ENCODE results near the gene NCOA7.
"Not testable (repeated sequence)": the region's sequence is repeated elsewhere in the genome, so short reads cannot be mapped to it uniquely, and the experiment has no call there.

NCOA7 gene

DNA sequence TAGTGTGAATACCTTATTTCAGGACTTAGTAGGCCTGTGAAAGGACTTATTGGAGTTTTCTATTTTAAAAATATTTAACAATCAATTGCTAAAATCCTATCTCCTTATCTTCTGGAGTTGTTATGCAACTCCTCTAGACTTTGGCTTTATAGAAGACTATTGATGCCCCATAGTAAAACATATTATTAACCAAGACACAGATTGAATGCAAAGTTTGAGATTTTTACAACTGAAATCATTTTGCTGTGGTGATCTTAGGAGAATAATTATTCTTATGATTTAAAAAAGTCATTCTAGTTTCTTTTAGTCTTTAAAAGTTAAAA lies 36.9 kb upstream of the NCOA7 start:
- DNase-seq = no peak

DNA sequence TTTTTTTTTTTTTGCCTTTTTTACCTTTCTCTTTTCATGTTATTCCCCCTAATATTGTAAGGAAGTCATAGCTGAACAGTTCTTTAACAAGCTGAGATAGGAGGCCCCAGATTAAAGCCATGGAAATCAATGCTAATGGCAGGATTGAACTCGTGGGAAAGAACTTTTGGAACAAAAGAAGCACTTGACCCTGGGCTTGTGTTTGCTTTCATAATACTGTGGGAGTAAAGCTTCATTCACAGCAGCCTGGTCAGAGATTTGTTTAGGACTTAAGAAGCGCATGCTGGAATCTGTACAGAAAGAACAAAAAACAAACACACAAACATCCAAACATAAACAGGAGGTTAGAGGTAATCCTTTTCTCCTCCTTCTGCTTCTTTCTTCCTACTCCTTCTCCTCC lies 36.2 kb upstream of the NCOA7 start:
- no peak for DNase-seq

DNA sequence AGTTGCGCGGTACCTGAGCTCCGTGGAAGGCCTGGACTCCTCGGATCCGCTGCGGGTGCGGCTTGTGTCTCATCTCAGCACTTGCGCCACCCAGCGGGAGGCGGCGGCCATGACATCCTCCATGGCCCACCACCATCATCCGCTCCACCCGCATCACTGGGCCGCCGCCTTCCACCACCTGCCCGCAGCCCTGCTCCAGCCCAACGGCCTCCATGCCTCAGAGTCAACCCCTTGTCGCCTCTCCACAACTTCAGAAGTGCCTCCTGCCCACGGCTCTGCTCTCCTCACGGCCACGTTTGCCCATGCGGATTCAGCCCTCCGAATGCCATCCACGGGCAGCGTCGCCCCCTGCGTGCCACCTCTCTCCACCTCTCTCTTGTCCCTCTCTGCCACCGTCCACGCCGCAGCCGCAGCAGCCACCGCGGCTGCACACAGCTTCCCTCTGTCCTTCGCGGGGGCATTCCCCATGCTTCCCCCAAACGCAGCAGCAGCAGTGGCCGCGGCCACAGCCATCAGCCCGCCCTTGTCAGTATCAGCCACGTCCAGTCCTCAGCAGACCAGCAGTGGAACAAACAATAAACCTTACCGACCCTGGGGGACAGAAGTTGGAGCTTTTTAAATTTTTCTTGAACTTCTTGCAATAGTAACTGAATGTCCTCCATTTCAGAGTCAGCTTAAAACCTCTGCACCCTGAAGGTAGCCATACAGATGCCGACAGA lies 31.4 kb upstream of the NCOA7 start:
- DNase-seq = no peak

DNA sequence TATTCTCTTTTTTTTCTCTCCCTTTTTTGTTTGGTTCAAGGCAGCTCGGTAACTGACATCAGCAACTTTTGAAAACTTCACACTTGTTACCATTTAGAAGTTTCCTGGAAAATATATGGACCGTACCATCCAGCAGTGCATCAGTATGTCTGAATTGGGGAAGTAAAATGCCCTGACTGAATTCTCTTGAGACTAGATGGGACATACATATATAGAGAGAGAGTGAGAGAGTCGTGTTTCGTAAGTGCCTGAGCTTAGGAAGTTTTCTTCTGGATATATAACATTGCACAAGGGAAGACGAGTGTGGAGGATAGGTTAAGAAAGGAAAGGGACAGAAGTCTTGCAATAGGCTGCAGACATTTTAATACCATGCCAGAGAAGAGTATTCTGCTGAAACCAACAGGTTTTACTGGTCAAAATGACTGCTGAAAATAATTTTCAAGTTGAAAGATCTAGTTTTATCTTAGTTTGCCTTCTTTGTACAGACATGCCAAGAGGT lies 30.8 kb upstream of the NCOA7 start:
- no peak for DNase-seq

DNA sequence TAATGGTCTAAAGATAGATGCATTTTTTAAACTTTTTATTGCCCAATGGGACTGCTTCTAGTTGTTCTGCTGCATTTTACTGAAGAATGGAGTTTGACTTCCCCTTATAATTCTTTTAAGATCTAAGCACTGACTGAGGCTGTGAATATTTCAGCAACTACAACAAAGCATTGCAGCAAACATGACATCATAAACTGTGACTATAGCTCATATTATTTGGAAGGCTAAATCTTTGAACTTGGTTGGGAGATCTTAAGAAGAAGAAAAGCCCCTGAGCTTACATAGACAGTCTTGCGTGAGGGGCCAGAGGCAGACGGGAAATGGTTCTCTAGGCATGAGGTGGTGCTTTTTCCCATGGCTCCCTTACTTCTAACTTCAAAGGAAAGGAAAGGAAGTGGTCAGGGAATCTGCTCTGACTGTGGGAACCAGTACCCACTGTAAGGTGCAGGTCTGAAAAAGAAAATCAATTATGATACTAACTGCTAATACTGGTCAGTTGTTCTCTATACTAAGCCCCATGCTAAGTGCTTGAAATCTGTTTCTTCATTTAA lies 26.6 kb upstream of the NCOA7 start:
- DNase-seq = no peak

DNA sequence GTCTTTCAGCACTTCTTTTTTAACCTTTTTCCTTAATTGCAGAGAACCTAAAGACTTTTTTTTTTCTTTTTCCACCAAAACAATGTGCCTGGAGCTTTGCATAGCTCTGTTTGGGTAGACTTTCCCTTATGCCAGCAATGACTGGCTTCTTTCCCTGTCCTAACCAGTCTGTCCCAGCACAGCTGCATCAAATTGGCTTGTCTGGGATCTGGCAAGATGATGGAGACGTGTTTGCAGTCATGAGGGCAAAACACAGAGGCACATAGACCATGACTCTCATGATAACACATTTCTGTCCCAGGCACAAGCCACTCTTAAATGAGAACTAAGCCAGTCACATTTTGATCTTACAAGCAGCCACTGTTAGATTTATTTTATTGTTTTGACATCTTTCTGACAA lies 24.8 kb upstream of the NCOA7 start:
- no peak for DNase-seq

DNA sequence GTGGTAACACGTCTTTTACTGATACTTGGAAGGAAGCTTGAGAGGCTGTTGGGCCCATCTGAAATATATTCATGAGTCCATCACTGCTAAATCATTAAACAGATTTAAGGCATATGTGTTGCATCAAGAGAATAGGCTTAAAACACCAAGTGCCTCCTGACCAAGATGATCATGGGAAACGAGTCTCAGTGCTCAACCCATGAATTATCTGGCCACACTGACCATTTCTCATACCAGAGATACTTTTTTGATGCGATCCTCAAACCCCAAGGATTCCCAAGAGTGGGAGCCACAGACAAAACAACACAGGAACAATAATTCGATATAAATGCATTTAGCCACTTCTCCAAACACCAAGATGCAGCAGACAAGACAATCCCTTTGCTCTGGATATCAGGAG lies 24.1 kb upstream of the NCOA7 start:
- no peak for DNase-seq

DNA sequence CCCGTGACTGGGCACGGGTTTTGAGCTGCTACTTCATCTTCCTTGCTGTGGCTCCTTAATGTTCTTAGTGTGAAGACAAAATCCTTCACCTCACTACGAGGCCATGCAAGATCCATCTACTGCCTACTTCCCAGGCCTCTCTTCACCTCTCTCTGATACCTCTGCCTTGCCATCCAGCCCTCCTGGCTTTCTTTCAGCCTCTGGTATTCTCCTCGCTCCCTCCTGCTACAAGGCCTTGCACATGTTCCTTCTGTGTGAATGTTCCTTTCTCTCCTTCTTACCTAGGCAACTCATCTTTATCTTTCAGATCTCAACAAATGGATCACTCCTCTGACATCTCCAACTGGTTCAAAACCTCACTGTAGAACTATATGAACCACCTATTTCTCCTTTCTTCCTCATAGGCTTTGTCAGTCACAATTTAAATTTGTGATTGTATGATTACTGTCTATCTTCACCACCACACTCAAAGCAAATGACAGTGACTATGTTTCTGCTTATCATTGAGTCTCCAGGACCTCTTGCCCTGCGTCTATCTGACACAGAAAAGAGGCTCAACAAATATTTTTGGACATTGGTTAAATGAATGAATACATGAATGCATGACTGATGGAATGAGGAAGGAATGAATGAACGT lies 21.5 kb upstream of the NCOA7 start:
- no peak for DNase-seq

DNA sequence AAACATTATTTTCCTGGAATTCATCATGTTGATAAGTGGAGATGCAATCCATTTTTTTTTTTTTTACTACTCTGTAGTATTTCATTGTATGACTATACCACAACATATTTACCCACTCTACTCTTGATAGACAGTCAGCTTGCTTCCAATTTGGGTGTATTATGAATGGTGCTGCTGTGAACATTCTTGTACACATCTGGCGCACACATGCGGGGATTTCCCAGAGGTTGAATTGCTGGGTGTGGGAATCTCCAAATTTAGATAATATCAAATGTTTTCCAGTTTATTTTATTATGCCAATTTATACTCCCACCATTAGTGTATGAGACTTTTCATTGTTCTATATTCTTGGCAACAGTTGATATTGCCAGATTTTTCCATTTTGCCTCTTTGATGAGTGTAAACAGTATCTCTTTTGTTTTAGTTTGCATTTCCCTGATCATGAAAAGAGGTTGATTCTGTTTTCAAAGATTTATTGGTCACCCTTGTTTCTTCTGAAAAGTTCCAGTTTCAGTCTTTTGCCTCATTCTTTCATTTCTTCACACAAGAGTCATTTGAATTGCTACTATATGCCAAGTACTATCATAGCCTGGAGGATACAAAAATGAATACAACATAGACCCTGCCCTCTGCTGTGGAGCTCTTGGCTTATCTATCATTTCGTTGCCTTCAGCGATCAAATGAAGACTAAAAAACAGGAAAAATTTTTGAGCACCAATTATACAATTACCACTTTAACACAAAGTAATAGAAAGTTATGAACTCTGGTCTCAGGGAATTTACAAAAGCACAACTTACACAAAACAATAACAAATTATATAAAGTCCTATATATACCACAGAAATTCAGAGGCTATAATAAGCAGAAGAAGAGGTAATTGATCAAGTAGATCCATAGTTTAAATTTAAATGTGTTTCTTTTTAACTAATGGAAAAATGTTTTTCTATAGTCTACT lies 17.1 kb upstream of the NCOA7 start:
- DNase-seq = no peak

DNA sequence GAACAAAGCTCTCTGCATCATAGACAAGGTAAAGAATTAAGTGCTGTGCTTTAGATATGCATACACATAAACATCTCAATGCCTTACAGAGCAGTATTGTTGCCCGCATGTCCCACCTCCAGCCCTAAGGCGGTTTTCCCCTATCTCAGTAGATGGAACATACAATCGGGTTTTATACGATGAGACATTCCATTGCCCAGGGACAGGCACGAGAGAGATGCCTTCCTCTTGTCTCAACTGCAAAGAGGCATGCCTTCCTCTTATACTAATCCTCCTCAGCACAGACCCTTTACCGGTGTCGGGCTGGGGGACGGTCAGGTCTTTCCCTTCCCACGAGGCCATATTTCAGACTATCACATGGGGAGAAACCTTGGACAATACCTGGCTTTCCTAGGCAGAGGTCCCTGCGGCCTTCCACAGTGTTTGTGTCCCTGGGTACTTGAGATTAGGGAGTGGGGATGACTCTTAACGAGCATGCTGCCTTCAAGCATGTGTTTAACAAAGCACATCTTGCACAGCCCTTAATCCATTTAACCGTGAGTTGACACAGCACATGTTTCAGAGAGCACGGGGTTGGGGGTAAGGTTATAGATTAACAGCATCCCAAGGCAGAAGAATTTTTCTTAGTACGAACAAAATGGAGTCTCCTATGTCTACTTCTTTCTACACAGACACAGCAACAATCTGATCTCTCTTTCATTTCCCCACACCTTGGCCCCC lies 14.5 kb upstream of the NCOA7 start:
- DNase-seq = not testable (repeated sequence)

DNA sequence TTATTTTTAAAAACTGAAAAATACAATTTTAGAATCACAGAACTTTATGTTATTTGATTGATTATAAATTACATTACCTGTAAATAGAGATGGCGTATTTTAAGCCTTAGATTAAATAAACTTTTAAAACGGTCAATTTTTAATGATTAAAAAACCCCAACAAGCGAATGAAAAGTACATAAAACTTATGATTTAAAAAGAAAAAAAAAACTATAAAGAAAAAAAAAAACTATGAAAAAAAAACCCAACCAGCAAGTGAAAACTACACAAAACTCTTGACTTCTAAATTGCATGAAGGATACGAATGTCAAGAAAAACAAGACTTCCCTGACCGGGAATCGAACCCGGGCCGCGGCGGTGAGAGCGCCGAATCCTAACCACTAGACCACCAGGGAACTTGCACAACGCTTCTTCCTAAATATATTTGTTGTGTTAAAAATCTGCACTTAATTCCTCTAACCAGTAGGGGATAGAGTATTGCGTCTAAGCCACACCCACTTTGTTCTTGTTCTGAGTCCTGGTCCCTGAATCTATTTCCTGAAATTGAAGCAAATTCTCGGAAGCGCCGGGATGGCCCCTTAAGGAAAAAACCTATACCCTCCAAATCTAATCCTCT lies 10.7 kb upstream of the NCOA7 start:
- DNase-seq = peak; percentile 95

DNA sequence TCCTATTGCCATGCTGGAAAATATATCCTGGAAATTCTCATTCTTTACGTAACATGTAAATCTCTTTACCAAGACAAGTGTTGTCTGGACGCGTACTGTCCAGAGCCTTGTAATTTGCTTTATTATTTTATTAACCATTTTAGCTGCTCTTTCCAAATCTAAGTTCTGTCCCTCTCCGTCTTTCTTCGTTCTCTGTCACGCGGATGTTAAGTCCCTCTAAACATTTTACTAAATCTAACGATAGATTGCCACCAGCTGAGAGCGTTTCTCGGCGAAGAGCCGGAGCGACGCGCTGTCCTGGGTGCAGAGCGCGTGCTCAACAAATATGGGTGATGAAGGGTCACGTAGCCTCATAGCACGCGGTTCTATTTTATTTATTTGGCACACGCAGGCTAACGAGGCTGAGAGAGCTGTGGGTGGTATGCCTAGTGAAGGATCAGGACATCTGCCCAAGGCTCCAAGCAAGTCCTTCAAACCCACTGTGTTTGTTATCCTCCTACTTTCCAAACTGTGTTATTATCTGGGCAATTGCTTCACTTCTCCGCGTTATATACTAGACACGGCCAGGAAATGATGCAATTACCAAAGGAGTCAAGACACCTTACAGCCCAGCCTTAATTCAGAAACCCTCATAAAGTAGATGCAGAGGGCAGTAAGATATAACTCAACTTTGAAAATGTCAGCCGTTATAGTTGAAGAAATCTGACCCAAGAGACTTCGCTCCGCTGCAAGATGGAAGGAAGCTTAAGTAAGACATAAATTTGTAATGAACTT lies 10.0 kb upstream of the NCOA7 start:
- peak; percentile 86 for DNase-seq

DNA sequence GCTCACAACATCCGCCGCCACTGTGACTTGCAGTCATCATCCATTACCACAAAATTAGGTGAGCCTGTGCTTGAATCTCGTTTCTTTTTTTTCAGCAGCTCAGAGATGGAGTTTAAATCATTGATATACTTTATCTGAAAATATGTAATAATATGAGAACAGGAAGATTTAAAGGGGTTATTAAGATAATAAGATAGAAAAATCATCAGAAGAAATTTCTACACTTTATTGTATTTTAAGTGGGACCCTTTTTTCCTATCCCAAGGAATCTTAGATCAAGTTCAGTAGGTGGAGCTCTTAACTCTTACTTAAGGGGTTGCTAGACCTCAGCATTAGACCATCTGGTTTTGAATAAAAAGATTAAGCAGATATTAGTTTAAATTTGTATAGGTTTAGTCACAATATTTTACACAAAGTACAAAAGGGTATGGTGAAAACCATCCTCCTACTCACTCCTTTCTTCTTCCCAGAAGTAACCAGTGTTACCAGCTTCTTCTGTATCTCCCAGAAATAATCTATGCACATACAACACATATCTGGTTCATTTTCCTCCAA lies 9.4 kb upstream of the NCOA7 start:
- DNase-seq = peak; percentile 17

DNA sequence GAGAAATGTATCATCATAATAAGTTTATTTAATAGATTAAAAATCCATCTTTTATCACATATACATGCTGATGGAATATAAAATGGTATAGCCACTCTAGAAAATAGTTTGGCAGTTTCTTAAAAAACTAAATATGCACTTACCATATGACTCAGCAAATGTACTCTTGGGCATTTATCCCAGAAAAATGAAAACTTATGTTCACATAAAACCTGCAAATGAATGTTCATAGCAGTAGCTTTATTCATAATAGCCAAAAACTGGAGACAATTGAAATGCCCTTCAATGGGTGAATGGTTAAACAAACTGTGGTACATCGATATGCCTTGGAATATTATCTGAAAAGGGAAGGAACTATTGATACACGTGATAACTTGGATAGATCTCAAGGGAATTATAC lies 6.4 kb upstream of the NCOA7 start:
- DNase-seq = no peak

DNA sequence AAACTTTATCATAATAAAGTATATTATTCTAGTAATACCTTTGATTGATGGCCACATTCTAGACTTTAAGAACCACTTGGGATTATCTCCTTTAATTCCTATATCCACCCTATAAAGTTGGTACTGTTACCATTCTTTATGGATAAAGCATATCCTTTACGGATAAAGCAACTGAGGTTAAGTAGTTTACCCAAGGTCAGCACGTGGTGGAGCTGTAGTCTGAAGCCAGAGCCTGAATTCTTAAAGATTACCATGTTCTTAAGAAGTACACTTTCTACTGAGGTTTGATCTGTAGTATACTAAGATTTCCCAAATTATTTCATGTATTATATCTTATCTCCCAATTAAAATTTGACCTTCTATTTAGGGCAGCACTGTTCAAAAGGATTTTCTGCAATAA lies 3.0 kb upstream of the NCOA7 start:
- DNase-seq = no peak

DNA sequence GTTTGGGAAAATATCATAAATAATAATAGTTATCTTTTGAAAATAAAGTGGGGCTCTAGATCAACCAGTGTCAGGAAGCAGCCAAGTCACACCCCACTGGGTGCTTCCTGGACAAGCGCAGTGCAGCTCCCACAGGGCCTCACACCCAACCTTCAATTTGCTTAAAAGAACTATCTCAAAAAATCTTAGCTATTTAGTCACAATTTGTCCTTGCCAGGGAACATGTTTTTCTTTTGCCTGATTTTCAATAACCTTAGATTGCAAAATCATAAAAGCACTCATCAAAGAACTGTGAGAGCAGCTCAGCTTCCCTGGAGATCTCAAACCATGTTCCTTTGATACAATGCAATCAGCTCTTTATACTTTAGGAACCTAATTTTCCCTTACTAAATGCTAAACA lies 1.6 kb upstream of the NCOA7 start:
- DNase-seq = peak; percentile 28

DNA sequence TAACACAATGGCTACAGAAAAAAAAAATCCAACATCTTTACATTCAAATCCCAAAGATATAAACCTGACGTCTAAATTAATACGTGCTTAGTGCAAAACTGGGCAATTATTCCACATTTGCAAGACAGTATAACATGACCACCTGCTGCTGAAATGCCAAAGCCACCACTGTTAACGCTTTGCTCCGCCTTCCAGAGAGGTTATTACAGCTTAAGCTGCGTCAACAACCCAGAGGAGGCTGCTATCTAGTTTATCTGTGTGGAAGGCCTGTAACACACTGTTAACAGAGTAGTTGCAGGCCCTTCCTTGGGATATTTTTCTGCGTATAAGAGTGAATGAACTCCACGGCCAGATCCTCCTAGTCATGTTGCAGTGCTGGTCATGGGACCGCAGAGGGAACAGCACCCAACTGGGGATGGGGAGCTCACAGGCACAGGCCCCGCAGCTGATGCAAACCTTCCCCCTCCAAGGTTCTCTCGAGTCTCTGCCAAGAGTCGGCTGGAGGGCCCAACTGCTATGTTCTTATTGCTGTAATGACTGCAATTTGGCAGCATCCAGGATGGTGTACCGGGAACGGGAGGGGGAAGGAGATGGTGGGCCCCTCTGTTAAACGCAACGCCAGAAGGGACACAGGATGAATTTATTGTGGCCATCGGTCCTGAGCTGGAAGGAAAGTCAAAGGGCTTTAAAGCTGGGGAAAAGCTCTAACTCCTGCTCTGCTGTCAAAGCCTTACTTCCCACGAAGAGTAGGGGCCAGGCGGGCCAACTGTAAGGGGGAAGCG lies 993 bp upstream of the NCOA7 start:
- peak; percentile 38 for DNase-seq

DNA sequence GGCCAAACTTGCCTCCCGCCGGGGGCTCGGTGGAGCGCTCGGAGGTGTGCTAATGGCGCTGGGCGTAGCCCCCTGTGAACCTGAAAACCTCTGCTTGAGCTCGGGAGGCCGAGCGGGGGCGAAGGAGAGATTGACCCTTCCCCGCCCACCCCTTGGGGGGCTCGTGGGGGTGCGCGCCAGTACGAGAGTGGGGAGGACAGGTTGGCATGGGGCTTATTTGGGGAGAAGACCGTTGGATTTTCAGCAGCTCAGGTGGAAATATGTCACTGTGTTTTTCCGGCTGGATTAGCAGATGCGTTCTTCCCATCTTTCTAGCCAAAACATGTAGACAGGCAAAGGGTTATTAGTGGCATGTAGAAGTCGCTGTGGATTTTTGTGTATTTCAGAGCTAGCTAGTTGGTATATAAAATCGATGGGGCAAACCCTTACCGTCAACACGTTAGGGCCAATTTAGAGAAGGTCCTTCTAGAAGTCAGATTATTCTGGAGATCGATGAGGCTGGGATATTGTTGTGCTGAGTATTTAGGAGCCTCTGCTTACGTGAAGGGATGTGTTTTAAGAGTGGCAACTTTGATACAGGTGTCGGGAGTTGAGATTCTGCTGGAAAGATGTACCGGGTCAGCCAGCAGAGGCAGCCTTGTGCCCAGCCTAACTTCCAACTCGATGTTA lies 525 bp downstream of the NCOA7 start:
- DNase-seq = peak; percentile 66

DNA sequence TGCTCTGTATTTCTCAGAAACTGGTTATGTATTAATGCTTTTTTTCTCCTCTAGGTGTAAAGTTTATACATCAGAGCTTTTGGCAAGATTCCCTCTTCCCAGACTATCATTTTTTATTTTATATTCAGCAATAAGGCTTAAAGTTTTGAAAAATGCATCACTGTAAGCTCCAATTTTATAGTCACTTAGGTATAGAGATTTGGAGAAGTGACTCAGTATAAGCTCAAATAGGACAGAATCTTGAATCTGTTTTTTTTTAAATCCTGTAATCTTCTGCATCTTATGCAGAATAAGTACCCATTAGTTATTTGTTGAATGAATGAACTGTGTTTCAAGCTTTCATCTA lies 1.0 kb downstream of the NCOA7 start:
- no peak for DNase-seq

DNA sequence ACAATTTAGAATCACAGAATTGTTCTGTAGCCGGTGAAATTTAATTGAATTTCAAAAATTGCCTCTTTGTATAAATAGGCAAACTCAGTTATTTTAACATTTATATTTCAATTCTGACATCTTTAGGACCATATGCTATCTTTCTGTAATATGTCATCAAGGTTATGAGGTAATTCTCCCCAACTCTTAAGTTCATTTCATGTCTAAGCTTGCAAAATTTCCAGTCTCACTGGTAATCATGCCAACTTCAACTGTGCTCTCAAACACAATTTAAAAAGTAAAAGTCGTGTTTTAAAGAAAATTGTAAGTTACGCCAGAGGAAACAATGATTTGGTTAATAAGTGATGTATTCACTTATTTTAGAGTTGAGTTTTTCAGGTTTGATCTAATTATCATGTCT lies 1.4 kb downstream of the NCOA7 start:
- no peak for DNase-seq

All from CD4-positive, alpha-beta T cell treated with Interleukin-21 for 1 hour (primary cell).